ENCODE data around the gene LRRC4B. TPM values are rescaled to one million over a fixed set of nuclear protein-coding genes. Genes with fewer than 3 reads are reported as not detected.

Gene LRRC4B
- total RNA-seq, 1 experiment from 2014 or later = 0.54 TPM

- no peak overlapping the region for H3K4me3 ChIP-seq (ENCODE audit: low read depth, low read length)
- CTCF ChIA-PET = no interaction called here
Observed at GRCh38 chr19:50498219-50499056, 69.8 kb downstream of the LRRC4B start.

GRCh38 chr19:50497022-50497405 lies 71.2 kb downstream of the LRRC4B start:
- H3K4me3 ChIP-seq (ENCODE audit: low read depth, low read length) = no peak overlapping the region
- no TSS peak for BruUV-seq (replicated peaks)
- Mint-ChIP-seq H3K27ac (ENCODE audit: unreplicated experiment) (no peak overlapping the region), H3K9me3 (ENCODE audit: unreplicated experiment) (no peaks in the 10 kb centered on the region), H3K4me3 (ENCODE audit: unreplicated experiment) (no peak overlapping the region), H3K4me1 (ENCODE audit: low read depth, unreplicated experiment) (peaks cover 14% of the 10 kb centered on the region), H3K27me3 (ENCODE audit: insufficient read depth, unreplicated experiment) (peaks cover 14% of the 10 kb centered on the region), H3K36me3 (ENCODE audit: insufficient read depth, unreplicated experiment) (no peaks in the 10 kb centered on the region)
- no peaks in the 10 kb centered on the region for H3K27me3 ChIP-seq (replicated peaks; ENCODE audit: control insufficient read depth, insufficient read depth, low read length)
- POLR2A ChIA-PET = no interaction called here
- H3K9me3 ChIP-seq = no peaks in the 10 kb centered on the region
- no peaks in the 10 kb centered on the region for H3K36me3 ChIP-seq (ENCODE audit: control insufficient read depth, insufficient read depth, low read length)
- CTCF ChIA-PET = no interaction called here
- no peak for TF ChIP-seq CTCF (IDR thresholded peaks at IDR 0.05; ENCODE audit: insufficient read depth in 1 of 2, low read depth in 1 of 2, low read length in 1 of 2, severe bottlenecking in 1 of 2, unreplicated experiment in 1 of 2)
- intact Hi-C loops (cut with micrococcal nuclease; ENCODE audit: unreplicated experiment) = no loop called here
- H3K4me1 ChIP-seq = peaks cover 19% of the 10 kb centered on the region
- DNase-seq = no peak

More at GRCh38 chr19:50498219-50499056, 69.8 kb downstream of the LRRC4B start:
- BruUV-seq (replicated peaks) = no TSS peak
- H3K27ac Mint-ChIP-seq (ENCODE audit: unreplicated experiment) = no peak overlapping the region
- Histone ChIP-seq H3K9me3 (no peaks in the 10 kb centered on the region), H3K27me3 (replicated peaks; ENCODE audit: control insufficient read depth, insufficient read depth, low read length) (no peaks in the 10 kb centered on the region), H3K4me1 (peaks cover 19% of the 10 kb centered on the region), H3K36me3 (ENCODE audit: control insufficient read depth, insufficient read depth, low read length) (no peaks in the 10 kb centered on the region)
- no peak overlapping the region for H3K4me3 Mint-ChIP-seq (ENCODE audit: unreplicated experiment)
- DNase-seq = no peak
- no peaks in the 10 kb centered on the region for H3K9me3 Mint-ChIP-seq (ENCODE audit: unreplicated experiment)
- no peaks in the 10 kb centered on the region for H3K36me3 Mint-ChIP-seq (ENCODE audit: insufficient read depth, unreplicated experiment)
- intact Hi-C loops (cut with micrococcal nuclease; ENCODE audit: unreplicated experiment) = no loop called here
- POLR2A ChIA-PET = no interaction called here
- peaks cover 13% of the 10 kb centered on the region for H3K4me1 Mint-ChIP-seq (ENCODE audit: low read depth, unreplicated experiment)
- TF ChIP-seq CTCF (IDR thresholded peaks at IDR 0.05; ENCODE audit: insufficient read depth in 1 of 2, low read depth in 1 of 2, low read length in 1 of 2, severe bottlenecking in 1 of 2, unreplicated experiment in 1 of 2) = no peak
- H3K27me3 Mint-ChIP-seq (ENCODE audit: insufficient read depth, unreplicated experiment) = peaks cover 10% of the 10 kb centered on the region

- peaks cover 15% of the 10 kb centered on the region for H3K4me1 Mint-ChIP-seq (ENCODE audit: low read depth, unreplicated experiment)
- ChIA-PET POLR2A (no interaction called here), CTCF (no interaction called here)
- no peak overlapping the region for H3K27ac Mint-ChIP-seq (ENCODE audit: unreplicated experiment)
- no peaks in the 10 kb centered on the region for H3K36me3 ChIP-seq (ENCODE audit: control insufficient read depth, insufficient read depth, low read length)
- H3K27me3 Mint-ChIP-seq (ENCODE audit: insufficient read depth, unreplicated experiment) = peaks cover 19% of the 10 kb centered on the region
- H3K9me3 Mint-ChIP-seq (ENCODE audit: unreplicated experiment) = no peaks in the 10 kb centered on the region
- no peak for TF ChIP-seq CTCF (IDR thresholded peaks at IDR 0.05; ENCODE audit: insufficient read depth in 1 of 2, low read depth in 1 of 2, low read length in 1 of 2, severe bottlenecking in 1 of 2, unreplicated experiment in 1 of 2)
- no peak overlapping the region for H3K4me3 ChIP-seq (ENCODE audit: low read depth, low read length)
- peaks cover 14% of the 10 kb centered on the region for H3K4me1 ChIP-seq
- H3K36me3 Mint-ChIP-seq (ENCODE audit: insufficient read depth, unreplicated experiment) = no peaks in the 10 kb centered on the region
- H3K27me3 ChIP-seq (replicated peaks; ENCODE audit: control insufficient read depth, insufficient read depth, low read length) = no peaks in the 10 kb centered on the region
- no TSS peak for BruUV-seq (replicated peaks)
- peak in 1 of 2 experiments; percentile 21 for DNase-seq
- H3K9me3 ChIP-seq = no peaks in the 10 kb centered on the region
- no peak overlapping the region for H3K4me3 Mint-ChIP-seq (ENCODE audit: unreplicated experiment)
- intact Hi-C loops (cut with micrococcal nuclease; ENCODE audit: unreplicated experiment) = no loop called here
Observed at GRCh38 chr19:50496189-50497021, 71.8 kb downstream of the LRRC4B start.

Measured in Caco-2 (cell line).